HepG2 (cell line): ENCODE results near the gene TBX6. TPM values are rescaled to one million over a fixed set of nuclear protein-coding genes. Genes with fewer than 3 reads are reported as not detected.

ENCODE experiments used
- BRD4 ChIP-seq: sonication (generic); formaldehyde crosslinking; IDR thresholded peaks from 2 replicates; pipeline ENCODE4 v1.4.0; 2020; ENCODE audit warnings: missing genetic modification reagents
- EZH2 ChIP-seq: conservative IDR thresholded peaks from 2 replicates; pipeline ENCODE4 v1.6.1; 2012; ENCODE audit warnings: mild to moderate bottlenecking, low read depth, low read length, moderate library complexity
- ISX ChIP-seq: sonication (generic); formaldehyde crosslinking; conservative IDR thresholded peaks from 2 replicates; pipeline ENCODE4 v1.5.0; 2020; ENCODE audit warnings: missing genetic modification reagents
- MIER2 ChIP-seq: IDR thresholded peaks from 2 replicates; pipeline ENCODE4 v1.6.1; 2016; ENCODE audit warnings: missing biosample characterization, missing genetic modification reagents
- REL ChIP-seq: sonication (generic); formaldehyde crosslinking; conservative IDR thresholded peaks from 2 replicates; pipeline ENCODE4 v1.8.0; 2022; ENCODE audit warnings: mild to moderate bottlenecking, missing genetic modification reagents, moderate library complexity
- SIX4 ChIP-seq: sonication (generic); formaldehyde crosslinking; IDR thresholded peaks from 2 replicates; pipeline ENCODE4 v1.4.0; 2020; ENCODE audit warnings: missing genetic modification reagents
- TAF1 ChIP-seq: sonication (generic); formaldehyde crosslinking; IDR thresholded peaks from 2 replicates; pipeline ENCODE4 v1.4.0; 2020; ENCODE audit warnings: missing genetic modification reagents
- WIZ ChIP-seq: sonication (generic); formaldehyde crosslinking; IDR thresholded peaks from 2 replicates; pipeline ENCODE4 v1.5.1; 2020; ENCODE audit warnings: mild to moderate bottlenecking, missing genetic modification reagents
- ZFP36L2 ChIP-seq: sonication (generic); formaldehyde crosslinking; IDR thresholded peaks from 2 replicates; pipeline ENCODE4 v1.4.0; 2020; ENCODE audit warnings: missing genetic modification reagents
- ZNF160 ChIP-seq: sonication (generic); formaldehyde crosslinking; IDR thresholded peaks from 2 replicates; pipeline ENCODE4 v1.8.0; 2022; ENCODE audit warnings: mild to moderate bottlenecking, inconsistent platforms, missing genetic modification reagents
- ZNF225 ChIP-seq: sonication (generic); formaldehyde crosslinking; IDR thresholded peaks from 2 replicates; pipeline ENCODE4 v1.4.0; 2020; ENCODE audit warnings: mild to moderate bottlenecking, missing genetic modification reagents
- ZNF230 ChIP-seq: sonication (generic); formaldehyde crosslinking; IDR thresholded peaks from 2 replicates; pipeline ENCODE4 v1.4.0; 2020; ENCODE audit warnings: mild to moderate bottlenecking, missing genetic modification reagents
- ZNF329 ChIP-seq: sonication (generic); formaldehyde crosslinking; IDR thresholded peaks from 2 replicates; pipeline ENCODE4 v1.9.0; 2021; ENCODE audit warnings: low read depth, mild to moderate bottlenecking, missing genetic modification reagents
- ZNF550 ChIP-seq: sonication (generic); formaldehyde crosslinking; IDR thresholded peaks from 2 replicates; pipeline ENCODE4 v1.4.0; 2020; ENCODE audit warnings: mild to moderate bottlenecking, missing genetic modification reagents, borderline replicate concordance
- ZNF563 ChIP-seq: sonication (generic); formaldehyde crosslinking; IDR thresholded peaks from 2 replicates; pipeline ENCODE4 v1.8.0; 2022; ENCODE audit warnings: mild to moderate bottlenecking, moderate library complexity, missing genetic modification reagents
- ZNF619 ChIP-seq: sonication (generic); formaldehyde crosslinking; IDR thresholded peaks from 2 replicates; pipeline ENCODE4 v1.4.0; 2020; ENCODE audit warnings: mild to moderate bottlenecking, missing genetic modification reagents
- polyA plus RNA-seq, 8 experiments: library from polyadenylated mRNA; depleted of rRNA in 3 of 8; stranded (reverse) in 7 of 8; unstranded in 1 of 8; fragments of >200 nt; fragmentation: Illumina TruSeq in 4 of 8; extraction: Trizol in 4 of 8; gene quantifications; 2 replicates each; pipeline versions ENCODE4 v1.2.1 to v1.2.3, GENCODE V29; 2011 to 2016; ENCODE audit warnings: low read depth in 4 of 8, missing spikeins in 1 of 8, mixed read lengths in 1 of 8; ENCODE audit not compliant: insufficient read depth in 1 of 8
- total RNA-seq, 5 experiments: library from RNA; depleted of rRNA; stranded (reverse); fragments of >200 nt; fragmentation: Illumina TruSeq; extraction: Trizol; gene quantifications; 2 replicates each; pipeline ENCODE4 v1.2.3, GENCODE V29; 2016; ENCODE audit warnings: low read depth in 1 of 5
- TF ChIP-seq, protein P1 (sequence below): sonication (generic); formaldehyde crosslinking; IDR thresholded peaks from 2 replicates; pipeline ENCODE4 v1.5.0; 2020; ENCODE audit warnings: missing genetic modification reagents
- TF ChIP-seq, protein P2 (sequence below): IDR thresholded peaks from 2 replicates; pipeline ENCODE4 v1.6.1; 2016; ENCODE audit warnings: mild to moderate bottlenecking
- TF ChIP-seq, protein P3 (sequence below): IDR thresholded peaks from 2 replicates; pipeline ENCODE4 v1.6.1; 2016; ENCODE audit warnings: missing genetic modification reagents, missing compliant biosample characterization
- TF ChIP-seq, protein P4 (sequence below): IDR thresholded peaks from 2 replicates; pipeline ENCODE4 v1.4.0; 2020; ENCODE audit warnings: mild to moderate bottlenecking, missing genetic modification reagents

TBX6 gene
- total and polyA plus RNA-seq, 2 of the 13 experiments (the other 11 are each of a cell fraction or from before 2014, with no cell fraction given) = 0.24 to 0.42 TPM

DNA sequence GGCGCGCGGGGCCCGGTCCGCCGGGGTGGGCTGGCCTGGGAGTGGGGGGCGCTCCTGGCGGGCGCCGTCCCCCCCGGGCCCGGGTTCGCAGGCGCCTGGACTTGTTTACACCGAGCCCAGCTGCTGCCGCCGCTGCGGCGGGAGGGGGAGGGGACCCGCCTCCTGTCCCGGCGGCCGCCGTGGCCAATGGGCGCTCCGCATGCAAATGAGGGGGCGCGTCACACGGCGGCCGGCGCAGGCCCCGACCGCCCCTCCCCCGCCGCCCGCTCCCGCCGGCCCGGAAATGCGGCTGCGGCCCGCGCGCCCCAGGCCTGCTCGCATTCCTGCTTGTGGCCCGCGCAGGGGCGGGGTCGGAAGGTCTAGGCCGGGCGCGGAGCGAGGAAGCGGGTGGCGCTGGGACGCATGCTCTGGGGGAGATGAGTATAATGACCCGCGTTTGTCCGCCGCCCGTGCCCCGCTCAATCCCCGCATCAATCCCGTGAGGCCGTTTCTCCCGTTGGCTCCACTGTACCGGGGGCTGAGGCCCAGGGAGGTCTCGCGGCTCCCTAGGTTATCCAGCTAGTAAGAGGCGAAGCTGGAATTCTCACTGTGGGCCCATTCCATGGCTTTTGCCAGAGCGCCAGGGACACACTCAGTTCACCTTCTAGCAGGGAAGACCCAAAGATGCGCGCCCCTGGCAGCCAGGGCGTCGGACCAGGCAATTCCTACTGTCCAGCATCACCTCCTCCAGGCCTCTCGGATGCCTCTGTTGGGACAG lies 4.6 kb upstream of the TBX6 start, which contains the start of gene YPEL3 (continued):
- TF ChIP-seq ZNF225 (CRISPR knock-in tag) (peak; percentile 51; the same call in 1 of the 2 replicates), SIX4 (CRISPR knock-in tag) (peak; percentile 64; the same call in 1 of the 2 replicates), ZNF329 (CRISPR knock-in tag) (0 out of 2 replicates have a peak, but pooled peaks have one; percentile 35), ZNF550 (peak; percentile 59; the same call in 1 of the 2 replicates), EZH2 (no peak), MIER2 (CRISPR knock-in tag) (0 out of 2 replicates have a peak, but pooled peaks have one; percentile 49), WIZ (CRISPR knock-in tag) (no peak), ISX (0 out of 2 replicates have a peak, but pooled peaks have one; percentile 61), ZNF230 (CRISPR knock-in tag) (0 out of 2 replicates have a peak, but pooled peaks have one; percentile 30), TAF1 (CRISPR knock-in tag) (peak; percentile 71), ZFP36L2 (CRISPR knock-in tag) (0 out of 2 replicates have a peak, but pooled peaks have one; percentile 46), BRD4 (CRISPR knock-in tag) (peak; percentile 74; the same call in 1 of the 2 replicates), ZNF563 (CRISPR knock-in tag) (peak; percentile 61; the same call in 1 of the 2 replicates), ZNF160 (peak; percentile 67; the same call in 1 of the 2 replicates), ZNF619 (CRISPR knock-in tag) (peak; percentile 20; the same call in 1 of the 2 replicates), REL (CRISPR knock-in tag) (no peak)
- TF ChIP-seq, protein P1, sequence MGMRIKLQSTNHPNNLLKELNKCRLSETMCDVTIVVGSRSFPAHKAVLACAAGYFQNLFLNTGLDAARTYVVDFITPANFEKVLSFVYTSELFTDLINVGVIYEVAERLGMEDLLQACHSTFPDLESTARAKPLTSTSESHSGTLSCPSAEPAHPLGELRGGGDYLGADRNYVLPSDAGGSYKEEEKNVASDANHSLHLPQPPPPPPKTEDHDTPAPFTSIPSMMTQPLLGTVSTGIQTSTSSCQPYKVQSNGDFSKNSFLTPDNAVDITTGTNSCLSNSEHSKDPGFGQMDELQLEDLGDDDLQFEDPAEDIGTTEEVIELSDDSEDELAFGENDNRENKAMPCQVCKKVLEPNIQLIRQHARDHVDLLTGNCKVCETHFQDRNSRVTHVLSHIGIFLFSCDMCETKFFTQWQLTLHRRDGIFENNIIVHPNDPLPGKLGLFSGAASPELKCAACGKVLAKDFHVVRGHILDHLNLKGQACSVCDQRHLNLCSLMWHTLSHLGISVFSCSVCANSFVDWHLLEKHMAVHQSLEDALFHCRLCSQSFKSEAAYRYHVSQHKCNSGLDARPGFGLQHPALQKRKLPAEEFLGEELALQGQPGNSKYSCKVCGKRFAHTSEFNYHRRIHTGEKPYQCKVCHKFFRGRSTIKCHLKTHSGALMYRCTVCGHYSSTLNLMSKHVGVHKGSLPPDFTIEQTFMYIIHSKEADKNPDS (CRISPR knock-in tag) = peak; percentile 42; the same call in 1 of the 2 replicates
- TF ChIP-seq, protein P2, sequence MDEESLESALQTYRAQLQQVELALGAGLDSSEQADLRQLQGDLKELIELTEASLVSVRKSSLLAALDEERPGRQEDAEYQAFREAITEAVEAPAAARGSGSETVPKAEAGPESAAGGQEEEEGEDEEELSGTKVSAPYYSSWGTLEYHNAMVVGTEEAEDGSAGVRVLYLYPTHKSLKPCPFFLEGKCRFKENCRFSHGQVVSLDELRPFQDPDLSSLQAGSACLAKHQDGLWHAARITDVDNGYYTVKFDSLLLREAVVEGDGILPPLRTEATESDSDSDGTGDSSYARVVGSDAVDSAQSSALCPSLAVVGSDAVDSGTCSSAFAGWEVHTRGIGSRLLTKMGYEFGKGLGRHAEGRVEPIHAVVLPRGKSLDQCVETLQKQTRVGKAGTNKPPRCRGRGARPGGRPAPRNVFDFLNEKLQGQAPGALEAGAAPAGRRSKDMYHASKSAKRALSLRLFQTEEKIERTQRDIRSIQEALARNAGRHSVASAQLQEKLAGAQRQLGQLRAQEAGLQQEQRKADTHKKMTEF (CRISPR knock-in tag) = peak; percentile 43; the same call in 1 of the 2 replicates
- TF ChIP-seq, protein P3, sequence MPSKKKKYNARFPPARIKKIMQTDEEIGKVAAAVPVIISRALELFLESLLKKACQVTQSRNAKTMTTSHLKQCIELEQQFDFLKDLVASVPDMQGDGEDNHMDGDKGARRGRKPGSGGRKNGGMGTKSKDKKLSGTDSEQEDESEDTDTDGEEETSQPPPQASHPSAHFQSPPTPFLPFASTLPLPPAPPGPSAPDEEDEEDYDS (CRISPR knock-in tag) = 0 out of 2 replicates have a peak, but pooled peaks have one; percentile 51
- TF ChIP-seq, protein P4, sequence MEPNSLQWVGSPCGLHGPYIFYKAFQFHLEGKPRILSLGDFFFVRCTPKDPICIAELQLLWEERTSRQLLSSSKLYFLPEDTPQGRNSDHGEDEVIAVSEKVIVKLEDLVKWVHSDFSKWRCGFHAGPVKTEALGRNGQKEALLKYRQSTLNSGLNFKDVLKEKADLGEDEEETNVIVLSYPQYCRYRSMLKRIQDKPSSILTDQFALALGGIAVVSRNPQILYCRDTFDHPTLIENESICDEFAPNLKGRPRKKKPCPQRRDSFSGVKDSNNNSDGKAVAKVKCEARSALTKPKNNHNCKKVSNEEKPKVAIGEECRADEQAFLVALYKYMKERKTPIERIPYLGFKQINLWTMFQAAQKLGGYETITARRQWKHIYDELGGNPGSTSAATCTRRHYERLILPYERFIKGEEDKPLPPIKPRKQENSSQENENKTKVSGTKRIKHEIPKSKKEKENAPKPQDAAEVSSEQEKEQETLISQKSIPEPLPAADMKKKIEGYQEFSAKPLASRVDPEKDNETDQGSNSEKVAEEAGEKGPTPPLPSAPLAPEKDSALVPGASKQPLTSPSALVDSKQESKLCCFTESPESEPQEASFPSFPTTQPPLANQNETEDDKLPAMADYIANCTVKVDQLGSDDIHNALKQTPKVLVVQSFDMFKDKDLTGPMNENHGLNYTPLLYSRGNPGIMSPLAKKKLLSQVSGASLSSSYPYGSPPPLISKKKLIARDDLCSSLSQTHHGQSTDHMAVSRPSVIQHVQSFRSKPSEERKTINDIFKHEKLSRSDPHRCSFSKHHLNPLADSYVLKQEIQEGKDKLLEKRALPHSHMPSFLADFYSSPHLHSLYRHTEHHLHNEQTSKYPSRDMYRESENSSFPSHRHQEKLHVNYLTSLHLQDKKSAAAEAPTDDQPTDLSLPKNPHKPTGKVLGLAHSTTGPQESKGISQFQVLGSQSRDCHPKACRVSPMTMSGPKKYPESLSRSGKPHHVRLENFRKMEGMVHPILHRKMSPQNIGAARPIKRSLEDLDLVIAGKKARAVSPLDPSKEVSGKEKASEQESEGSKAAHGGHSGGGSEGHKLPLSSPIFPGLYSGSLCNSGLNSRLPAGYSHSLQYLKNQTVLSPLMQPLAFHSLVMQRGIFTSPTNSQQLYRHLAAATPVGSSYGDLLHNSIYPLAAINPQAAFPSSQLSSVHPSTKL (CRISPR knock-in tag) = peak; percentile 59; the same call in 1 of the 2 replicates
